Kidney epithelial cell (primary cell): ENCODE measurements around the gene RALGPS1. TPM values are rescaled to one million over a fixed set of nuclear protein-coding genes. Genes with fewer than 3 reads are reported as not detected.

Experiments used
- DNase-seq: peaks from one replicate; pipeline ENCODE4 v3.0.0-alpha.2; 2010; ENCODE audit warnings: low read depth
- H3K27me3 ChIP-seq: 2 replicates; pipeline ENCODE4 v1.6.0; 2011; ENCODE audit warnings: low read length; ENCODE audit not compliant: control insufficient read depth, insufficient read depth
- H3K36me3 ChIP-seq: 2 replicates; pipeline ENCODE4 v1.5.1; 2011; ENCODE audit warnings: low read length; ENCODE audit not compliant: control insufficient read depth, insufficient read depth
- H3K4me3 ChIP-seq: 2 replicates; pipeline ENCODE4 v1.5.1; 2011; ENCODE audit warnings: low read depth, mild to moderate bottlenecking, control low read depth, low read length
- CTCF ChIP-seq: IDR thresholded peaks from 2 replicates; pipeline ENCODE4 v1.5.1; 2011; ENCODE audit warnings: mild to moderate bottlenecking, moderate library complexity, low read length, control low read depth, inconsistent platforms; ENCODE audit not compliant: insufficient read depth, poor library complexity, severe bottlenecking
- total RNA-seq: library from RNA; depleted of rRNA; stranded (reverse); fragments of >200 nt; gene quantifications from 2 replicates; pipeline ENCODE4 v1.2.3, GENCODE V29; 2015

The RALGPS1 gene
- total RNA-seq, 1 donor from 2014 or later = 5.6 TPM

- no peak for TF ChIP-seq CTCF
- DNase-seq = no peak
- H3K27me3 ChIP-seq = no peaks in the 10 kb centered on the region
- H3K4me3 ChIP-seq = no peak overlapping the region
- peaks cover 2% of the 10 kb centered on the region for H3K36me3 ChIP-seq
These were observed 188.2 kb downstream of the RALGPS1 start for GRCh38 chr9:127102788-127103187.

- TF ChIP-seq CTCF = no peak
- no peaks in the 10 kb centered on the region for H3K27me3 ChIP-seq
- DNase-seq = no peak
- no peak overlapping the region for H3K4me3 ChIP-seq
- peaks cover 2% of the 10 kb centered on the region for H3K36me3 ChIP-seq
These were observed 190.2 kb downstream of the RALGPS1 start for GRCh38 chr9:127104581-127105311.

- peaks cover 2% of the 10 kb centered on the region for H3K36me3 ChIP-seq
- H3K27me3 ChIP-seq = no peaks in the 10 kb centered on the region
- TF ChIP-seq CTCF = no peak
- DNase-seq = no peak
- H3K4me3 ChIP-seq = no peak overlapping the region
These were observed 191.4 kb downstream of the RALGPS1 start for GRCh38 chr9:127105805-127106465.

GRCh38 chr9:127106466-127106855 lies 191.9 kb downstream of the RALGPS1 start:
- TF ChIP-seq CTCF = no peak
- no peak overlapping the region for H3K4me3 ChIP-seq
- no peak for DNase-seq
- no peaks in the 10 kb centered on the region for H3K27me3 ChIP-seq
- peaks cover 2% of the 10 kb centered on the region for H3K36me3 ChIP-seq

GRCh38 chr9:127107171-127107928 lies 192.8 kb downstream of the RALGPS1 start:
- TF ChIP-seq CTCF = no peak
- H3K36me3 ChIP-seq = peaks cover 2% of the 10 kb centered on the region
- H3K27me3 ChIP-seq = no peaks in the 10 kb centered on the region
- H3K4me3 ChIP-seq = no peak overlapping the region
- DNase-seq = no peak
